Gastroesophageal sphincter (tissue), 4 donors: Measurements from ENCODE around the gene VPS18. TPM values are rescaled to one million over a fixed set of nuclear protein-coding genes. Genes with fewer than 3 reads are reported as not detected.

ENCODE experiments used
- ATAC-seq: fragments of 150-250 bp; one replicate; pipeline ENCODE4 v1.9.1; 2016; ENCODE audit warnings: mild to moderate bottlenecking, moderate library complexity
- H3K27ac ChIP-seq, 4 donors: fragments of 200-600 bp; sonication (generic) in 3 of 4; 1 replicate in 3 of 4; 2 replicates in 1 of 4; pipeline ENCODE4 v1.5.1; 2016 to 2019
- H3K27me3 ChIP-seq: fragments of 200-600 bp; sonication (generic); one replicate; pipeline ENCODE4 v1.5.1; 2019
- H3K36me3 ChIP-seq, 2 donors: fragments of 200-600 bp; sonication (generic); one replicate each; pipeline ENCODE4 v1.5.1; 2019; ENCODE audit warnings: control low read depth in 1 of 2
- H3K4me1 ChIP-seq, 3 donors: fragments of 200-600 bp; sonication (generic); 1 replicate in 2 of 3; 2 replicates in 1 of 3; pipeline ENCODE4 v1.5.1; 2016 to 2019; ENCODE audit warnings: control low read depth in 2 of 3
- H3K4me3 ChIP-seq, 2 donors: fragments of 200-600 bp; sonication (generic); one replicate each; pipeline ENCODE4 v1.5.1; 2019; ENCODE audit warnings: mild to moderate bottlenecking in 1 of 2, moderate library complexity in 1 of 2
- H3K9me3 ChIP-seq, 3 donors: fragments of 200-600 bp; sonication (generic); one replicate each; pipeline ENCODE4 v1.5.1; 2017 to 2019; ENCODE audit warnings: control low read depth in 2 of 3
- EP300 ChIP-seq: sonication (generic); formaldehyde crosslinking; IDR thresholded peaks from one replicate; pipeline ENCODE4 v1.6.1; 2017; ENCODE audit warnings: antibody characterized with exemption, mild to moderate bottlenecking
- POLR2A ChIP-seq, 2 donors: fragments of 450-650 bp; IDR thresholded peaks; one replicate each; pipeline ENCODE4 v1.6.1; 2017; ENCODE audit warnings: antibody characterized with exemption in 2 of 2, mild to moderate bottlenecking in 2 of 2, moderate library complexity in 1 of 2
- POLR2AphosphoS5 ChIP-seq: sonication (generic); formaldehyde crosslinking; IDR thresholded peaks from one replicate; pipeline ENCODE4 v1.6.1; 2017; ENCODE audit warnings: antibody characterized with exemption
- WGBS, 2 donors: methylation state at CpG; one replicate each; pipeline ENCODE4 v1.1.5; 2018; ENCODE audit warnings: low coverage in 1 of 2; 5-methylcytosine and 5-hydroxymethylcytosine counted together
- total RNA-seq, 4 donors: library from RNA; depleted of rRNA; stranded (reverse); fragments of >200 nt; gene quantifications; one replicate each; pipeline ENCODE4 v1.1.0, GENCODE V29; 2016
- TF ChIP-seq, protein P1 (sequence below), 4 experiments: fragments of 200-600 bp in 2 of 4; fragments of 450-650 bp in 2 of 4; sonication (generic) in 1 of 4; IDR thresholded peaks; one replicate each; pipeline ENCODE4 v1.5.1; 2017 to 2019; ENCODE audit warnings: antibody characterized with exemption in 4 of 4, mild to moderate bottlenecking in 2 of 4, moderate library complexity in 2 of 4

The VPS18 gene
- total RNA-seq, 4 donors from 2014 or later = 24.6 to 36.3 (median 29.9) TPM

DNA sequence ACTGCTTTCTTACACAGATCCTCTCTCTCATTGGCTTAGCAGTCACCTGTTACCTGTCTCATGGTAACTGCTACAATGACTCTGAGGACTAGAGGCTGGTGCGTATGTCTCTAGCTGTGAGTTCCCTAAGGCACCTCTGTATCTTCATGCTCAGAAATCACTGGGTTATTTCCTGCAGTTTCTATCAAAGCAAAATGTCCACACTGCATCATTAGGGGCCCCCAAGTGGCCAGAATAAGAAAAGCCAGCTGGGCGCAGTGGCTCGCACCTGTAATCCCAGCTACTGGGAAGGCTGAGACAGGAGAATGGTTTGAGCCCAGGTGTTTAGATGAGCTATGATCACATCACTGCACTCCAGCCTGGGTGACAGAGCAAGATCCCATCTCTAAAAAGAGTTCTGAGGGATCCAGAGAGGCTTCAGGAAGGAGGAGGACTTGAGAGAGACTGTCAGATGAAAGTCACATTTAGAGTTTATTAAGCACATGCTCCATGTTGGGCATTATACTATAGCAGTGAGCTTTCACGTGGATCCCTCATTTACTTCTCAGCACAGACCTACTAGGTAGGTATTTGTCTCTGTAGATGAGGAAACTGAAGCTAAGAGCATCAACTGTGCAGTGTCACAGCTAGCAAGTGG lies 2.3 kb upstream of the VPS18 start:
- H3K27me3 ChIP-seq = no peaks in the 10 kb centered on the region
- no peak for ATAC-seq
- no peak overlapping the region for H3K4me3 ChIP-seq
- no peak for TF ChIP-seq POLR2AphosphoS5
- TF ChIP-seq, protein P1, sequence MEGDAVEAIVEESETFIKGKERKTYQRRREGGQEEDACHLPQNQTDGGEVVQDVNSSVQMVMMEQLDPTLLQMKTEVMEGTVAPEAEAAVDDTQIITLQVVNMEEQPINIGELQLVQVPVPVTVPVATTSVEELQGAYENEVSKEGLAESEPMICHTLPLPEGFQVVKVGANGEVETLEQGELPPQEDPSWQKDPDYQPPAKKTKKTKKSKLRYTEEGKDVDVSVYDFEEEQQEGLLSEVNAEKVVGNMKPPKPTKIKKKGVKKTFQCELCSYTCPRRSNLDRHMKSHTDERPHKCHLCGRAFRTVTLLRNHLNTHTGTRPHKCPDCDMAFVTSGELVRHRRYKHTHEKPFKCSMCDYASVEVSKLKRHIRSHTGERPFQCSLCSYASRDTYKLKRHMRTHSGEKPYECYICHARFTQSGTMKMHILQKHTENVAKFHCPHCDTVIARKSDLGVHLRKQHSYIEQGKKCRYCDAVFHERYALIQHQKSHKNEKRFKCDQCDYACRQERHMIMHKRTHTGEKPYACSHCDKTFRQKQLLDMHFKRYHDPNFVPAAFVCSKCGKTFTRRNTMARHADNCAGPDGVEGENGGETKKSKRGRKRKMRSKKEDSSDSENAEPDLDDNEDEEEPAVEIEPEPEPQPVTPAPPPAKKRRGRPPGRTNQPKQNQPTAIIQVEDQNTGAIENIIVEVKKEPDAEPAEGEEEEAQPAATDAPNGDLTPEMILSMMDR (IDR thresholded peaks at IDR 0.05) = peak in 3 of 4 experiments; percentile 21 to 62 (median 55)
- no peak overlapping the region for H3K27ac ChIP-seq
- H3K4me1 ChIP-seq = peaks cover 0 to 32% (median 11%) of the 10 kb centered on the region in 3 donors
- 11 to 15% methylated on average over 3 to 4 of the region's 4 CpGs for WGBS, 2 donors
- H3K36me3 ChIP-seq = peaks cover 0 to 12% of the 10 kb centered on the region in 2 donors
- H3K9me3 ChIP-seq = no peaks in the 10 kb centered on the region

DNA sequence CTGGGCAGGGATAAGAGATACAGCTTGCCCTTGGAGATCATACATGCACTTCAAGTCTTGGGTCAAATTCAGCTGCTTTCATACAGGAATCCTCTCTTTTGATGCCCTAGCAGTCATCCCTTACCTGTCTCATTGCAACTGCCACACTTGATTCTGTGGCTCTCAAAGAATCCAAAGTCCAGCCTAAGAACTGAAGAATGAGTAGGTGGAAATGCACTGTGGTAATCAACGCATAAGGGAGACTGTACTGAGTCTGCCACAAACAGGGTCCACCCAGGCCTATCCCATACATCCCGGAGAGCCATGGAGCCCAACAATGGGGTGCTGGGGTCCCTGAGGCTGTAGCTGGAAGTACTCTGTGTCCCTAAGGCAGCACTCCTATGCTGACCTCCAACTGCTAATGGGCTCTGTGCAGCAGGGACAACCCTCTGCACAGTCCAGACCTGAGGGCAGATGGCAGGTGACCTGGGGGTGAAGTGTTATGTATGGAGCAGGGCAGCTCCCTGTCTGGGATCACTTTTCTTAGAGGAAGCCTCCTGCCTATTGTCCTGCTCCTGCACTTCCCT lies 1.7 kb upstream of the VPS18 start:
- peaks cover 0 to 16% of the 10 kb centered on the region in 2 donors for H3K36me3 ChIP-seq
- ATAC-seq = no peak
- H3K4me3 ChIP-seq = no peak overlapping the region
- H3K9me3 ChIP-seq = no peaks in the 10 kb centered on the region
- H3K4me1 ChIP-seq = peaks cover 0 to 34% (median 11%) of the 10 kb centered on the region in 3 donors
- no peak overlapping the region for H3K27ac ChIP-seq
- 100% methylated on average over 1 to 2 of the region's 2 CpGs for WGBS, 2 donors
- TF ChIP-seq EP300 (no peak), POLR2AphosphoS5 (no peak), POLR2A (IDR thresholded peaks at IDR 0.05) (no peak)
- TF ChIP-seq, protein P1 (IDR thresholded peaks at IDR 0.05) = no peak
- H3K27me3 ChIP-seq = no peaks in the 10 kb centered on the region

DNA sequence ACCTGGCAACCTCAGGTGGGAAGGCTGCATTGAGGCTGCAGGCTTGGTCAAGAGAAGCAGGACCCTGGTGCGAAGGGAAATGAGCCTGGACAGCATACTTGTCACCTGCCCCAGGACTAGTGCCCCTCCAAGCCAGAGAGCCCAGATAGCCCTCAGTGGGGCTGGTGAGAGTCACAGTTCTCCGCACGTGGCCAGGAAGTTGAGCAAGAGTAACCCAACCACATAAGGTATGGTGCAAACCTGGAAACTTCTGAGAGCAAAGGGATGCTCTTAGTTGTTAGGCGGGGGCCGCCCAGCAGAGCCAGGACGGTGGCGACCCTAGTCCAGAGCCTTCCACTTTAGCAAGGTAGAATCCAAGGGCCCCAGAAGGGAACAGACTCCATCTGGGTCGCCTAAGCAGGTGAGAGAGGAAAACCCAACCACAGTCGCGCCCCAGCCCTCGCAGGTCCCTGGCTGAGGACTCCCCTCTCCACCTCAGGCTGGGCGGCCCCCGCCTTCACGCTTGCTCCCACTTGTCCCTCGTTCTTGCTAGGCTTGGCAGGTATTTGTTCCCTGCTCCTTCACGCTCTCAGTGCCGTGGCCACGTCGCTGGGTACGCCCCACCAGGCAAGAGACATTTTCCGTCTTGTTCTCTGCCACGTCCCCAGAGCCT lies 1.1 kb upstream of the VPS18 start:
- H3K9me3 ChIP-seq = no peaks in the 10 kb centered on the region
- no peaks in the 10 kb centered on the region for H3K27me3 ChIP-seq
- peaks cover 0 to 34% (median 11%) of the 10 kb centered on the region in 3 donors for H3K4me1 ChIP-seq
- H3K4me3 ChIP-seq = peak overlapping the region in 1 of 2 donors; percentile 86
- no peak for TF ChIP-seq EP300
- TF ChIP-seq, protein P1 (IDR thresholded peaks at IDR 0.05) = no peak
- no peak for TF ChIP-seq POLR2AphosphoS5
- no peak for TF ChIP-seq POLR2A (IDR thresholded peaks at IDR 0.05)
- H3K27ac ChIP-seq = peak overlapping the region in 3 of 4 donors; percentile 88 to 95 (median 93)
- WGBS, 2 donors = 47 to 81% methylated on average over 7 of the region's 22 CpGs
- peaks cover 0 to 22% of the 10 kb centered on the region in 2 donors for H3K36me3 ChIP-seq
- ATAC-seq = no peak

DNA sequence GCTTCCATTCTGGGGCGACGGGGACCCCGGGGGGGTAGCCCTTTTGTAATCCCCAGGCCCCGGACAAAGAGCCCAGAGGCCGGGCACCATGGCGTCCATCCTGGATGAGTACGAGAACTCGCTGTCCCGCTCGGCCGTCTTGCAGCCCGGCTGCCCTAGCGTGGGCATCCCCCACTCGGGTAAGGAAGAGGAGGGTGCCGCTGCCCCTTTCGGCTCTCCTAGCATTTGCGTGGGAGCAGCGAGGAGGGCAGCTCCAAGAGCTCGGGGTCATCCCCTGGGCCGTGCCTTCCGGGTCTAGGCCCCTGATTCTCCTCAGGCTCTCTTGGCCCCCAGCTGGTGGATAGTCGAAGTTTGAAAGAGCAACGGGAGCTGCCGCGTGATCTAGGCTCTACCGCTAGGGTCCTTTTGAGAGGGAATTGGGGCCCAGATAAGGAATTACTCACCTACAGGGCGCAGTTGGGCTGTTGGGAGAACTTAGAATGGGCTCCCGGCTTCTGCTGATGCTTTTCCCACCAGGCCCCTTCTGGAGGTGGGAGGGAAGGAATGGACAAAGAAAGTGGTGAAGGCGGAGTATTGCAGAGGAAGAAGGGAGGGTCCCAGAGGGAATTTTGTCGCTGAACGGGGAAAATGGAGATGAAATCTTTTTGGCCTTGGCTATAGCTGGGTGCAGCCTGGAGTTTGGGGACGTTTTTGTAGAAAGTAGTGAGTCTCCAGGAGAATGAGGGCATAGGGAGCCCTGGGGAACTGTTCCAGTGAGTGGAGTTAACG lies 615 bp downstream of the VPS18 start:
- Histone ChIP-seq H3K9me3 (no peaks in the 10 kb centered on the region), H3K27ac (peak overlapping the region; percentile 81 to 95 (median 90)), H3K27me3 (no peaks in the 10 kb centered on the region), H3K36me3 (peaks cover 0 to 40% of the 10 kb centered on the region in 2 donors), H3K4me1 (peaks cover 0 to 35% (median 11%) of the 10 kb centered on the region in 3 donors), H3K4me3 (peak overlapping the region; percentile 73 to 86)
- ATAC-seq = peak; percentile 31
- 0 to 2% methylated on average over 5 to 7 of the region's 33 CpGs for WGBS, 2 donors
- TF ChIP-seq EP300 (no peak), POLR2A (IDR thresholded peaks at IDR 0.05) (no peak), POLR2AphosphoS5 (no peak)
- TF ChIP-seq, protein P1 (IDR thresholded peaks at IDR 0.05) = peak in 3 of 4 experiments; percentile 39 to 72 (median 64)
